OCI-LY1 (cell line): Measurements from ENCODE around the gene JAK1.

ENCODE experiments used
- EZH2 ChIP-seq: fragments of 200-600 bp; sonication (generic), shearing (Covaris generic); IDR thresholded peaks from 2 replicates; pipeline ENCODE4 v1.8.0; 2017; ENCODE audit warnings: borderline replicate concordance, mixed run types, mild to moderate bottlenecking, antibody characterized with exemption, low read length, moderate library complexity, mixed read lengths
- TF ChIP-seq, protein P1 (sequence below): fragments of 200-600 bp; sonication (generic), shearing (Covaris generic); IDR thresholded peaks from 2 replicates; pipeline ENCODE4 v1.5.1; 2017; ENCODE audit warnings: mild to moderate bottlenecking, antibody characterized with exemption, low read length, moderate library complexity, mixed read lengths

DNA sequence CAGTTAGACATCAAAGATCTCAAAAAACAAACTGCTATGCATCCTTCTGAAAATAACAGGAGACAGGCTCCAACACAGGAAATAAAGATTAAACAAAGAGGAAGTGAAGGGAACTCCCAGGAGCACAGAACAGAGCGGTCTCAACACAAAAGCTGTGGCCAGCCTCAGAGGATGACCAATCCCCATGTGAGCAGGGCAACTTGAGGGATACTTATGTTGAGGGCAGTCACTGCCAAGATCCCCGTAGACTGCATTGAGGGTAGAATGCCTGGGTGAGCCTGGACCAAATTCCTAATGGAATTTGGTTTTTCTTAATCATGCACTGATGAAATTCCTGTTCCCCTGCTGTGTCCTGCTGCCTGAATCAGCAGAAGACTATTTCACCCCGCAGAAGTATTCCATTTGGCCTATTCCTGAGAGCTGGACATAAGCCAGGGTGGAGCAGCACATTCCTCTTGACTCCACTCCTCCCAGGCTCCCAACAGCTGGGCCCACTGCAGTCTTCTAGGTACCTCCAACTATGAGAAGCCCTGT lies 49.0 kb downstream of the JAK1 start:
- TF ChIP-seq, protein P1, sequence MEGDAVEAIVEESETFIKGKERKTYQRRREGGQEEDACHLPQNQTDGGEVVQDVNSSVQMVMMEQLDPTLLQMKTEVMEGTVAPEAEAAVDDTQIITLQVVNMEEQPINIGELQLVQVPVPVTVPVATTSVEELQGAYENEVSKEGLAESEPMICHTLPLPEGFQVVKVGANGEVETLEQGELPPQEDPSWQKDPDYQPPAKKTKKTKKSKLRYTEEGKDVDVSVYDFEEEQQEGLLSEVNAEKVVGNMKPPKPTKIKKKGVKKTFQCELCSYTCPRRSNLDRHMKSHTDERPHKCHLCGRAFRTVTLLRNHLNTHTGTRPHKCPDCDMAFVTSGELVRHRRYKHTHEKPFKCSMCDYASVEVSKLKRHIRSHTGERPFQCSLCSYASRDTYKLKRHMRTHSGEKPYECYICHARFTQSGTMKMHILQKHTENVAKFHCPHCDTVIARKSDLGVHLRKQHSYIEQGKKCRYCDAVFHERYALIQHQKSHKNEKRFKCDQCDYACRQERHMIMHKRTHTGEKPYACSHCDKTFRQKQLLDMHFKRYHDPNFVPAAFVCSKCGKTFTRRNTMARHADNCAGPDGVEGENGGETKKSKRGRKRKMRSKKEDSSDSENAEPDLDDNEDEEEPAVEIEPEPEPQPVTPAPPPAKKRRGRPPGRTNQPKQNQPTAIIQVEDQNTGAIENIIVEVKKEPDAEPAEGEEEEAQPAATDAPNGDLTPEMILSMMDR = no peak
- no peak for TF ChIP-seq EZH2
